Lung microvascular endothelial cell (primary cell): Measurements from ENCODE around the gene ZBTB34. TPM values are rescaled to one million over a fixed set of nuclear protein-coding genes. Genes with fewer than 3 reads are reported as not detected.

Experiments
- DNase-seq, 2 donors: peaks; one replicate each; pipeline versions ENCODE4 v3.0.0 to v3.0.0-alpha.2; 2010; ENCODE audit warnings: low read depth in 2 of 2
- total RNA-seq: library from RNA; depleted of rRNA; stranded (reverse); fragments of >200 nt; gene quantifications from 2 replicates; pipeline ENCODE4 v1.2.1, GENCODE V29; 2014

Gene ZBTB34
- total RNA-seq, 1 donor from 2014 or later = 9.1 TPM

DNA sequence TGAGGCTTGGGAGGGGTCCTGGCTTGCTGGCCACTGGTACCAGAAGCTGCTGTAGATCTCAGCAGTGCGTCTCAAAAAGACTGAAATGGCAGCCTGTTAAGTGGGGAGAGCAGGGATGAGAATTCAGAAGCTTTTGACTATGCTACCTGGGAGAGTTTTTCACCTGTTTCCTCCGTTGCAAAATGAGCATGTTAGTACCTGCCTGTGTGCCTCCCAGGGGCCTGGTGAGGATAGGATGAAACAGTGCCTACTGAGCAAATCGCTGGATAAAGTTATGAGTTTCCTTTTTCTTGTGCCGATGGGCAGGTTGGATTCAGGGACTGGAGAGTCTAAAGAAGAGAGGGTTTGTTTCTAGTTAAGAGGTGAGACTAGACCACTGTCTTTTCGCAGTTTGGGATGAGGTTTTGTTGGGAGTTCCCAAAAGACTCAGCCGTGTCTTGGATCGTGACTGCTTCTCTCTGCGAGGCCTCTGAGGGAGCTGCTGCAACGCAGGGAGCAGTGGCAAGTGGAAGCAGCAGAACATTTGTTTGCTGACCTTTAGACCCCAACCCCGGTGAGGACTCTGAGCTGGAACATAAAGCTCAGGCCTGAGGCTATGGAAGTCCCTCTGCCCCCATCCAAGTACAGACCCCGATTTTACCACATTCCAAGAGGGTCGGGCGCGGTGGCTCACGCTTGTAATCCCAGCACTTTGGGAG lies 55.6 kb downstream of the ZBTB34 start:
- no peak for DNase-seq

DNA sequence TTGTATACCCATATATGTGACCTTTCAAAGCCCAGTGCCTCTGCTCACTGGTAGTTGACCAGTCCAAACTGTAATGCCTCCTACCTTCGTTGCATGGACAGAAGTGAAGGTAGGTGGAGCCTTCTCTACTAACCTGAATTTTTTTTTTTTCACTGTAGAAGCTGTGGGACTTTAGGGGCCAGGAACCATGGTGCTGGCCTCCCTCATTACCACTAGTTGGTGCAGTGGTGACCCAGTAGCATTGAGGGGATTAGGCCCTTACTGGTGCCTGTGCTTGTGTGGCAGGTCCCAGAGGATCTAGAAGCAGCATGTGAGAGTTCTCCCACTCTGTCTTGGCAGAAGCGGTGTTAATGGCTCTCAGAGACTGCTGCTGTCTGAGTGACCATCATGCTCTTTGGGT lies 56.5 kb downstream of the ZBTB34 start:
- DNase-seq = no peak

GRCh38 chr9:126919193-126919592 lies 58.8 kb downstream of the ZBTB34 start:
- no peak for DNase-seq

DNA sequence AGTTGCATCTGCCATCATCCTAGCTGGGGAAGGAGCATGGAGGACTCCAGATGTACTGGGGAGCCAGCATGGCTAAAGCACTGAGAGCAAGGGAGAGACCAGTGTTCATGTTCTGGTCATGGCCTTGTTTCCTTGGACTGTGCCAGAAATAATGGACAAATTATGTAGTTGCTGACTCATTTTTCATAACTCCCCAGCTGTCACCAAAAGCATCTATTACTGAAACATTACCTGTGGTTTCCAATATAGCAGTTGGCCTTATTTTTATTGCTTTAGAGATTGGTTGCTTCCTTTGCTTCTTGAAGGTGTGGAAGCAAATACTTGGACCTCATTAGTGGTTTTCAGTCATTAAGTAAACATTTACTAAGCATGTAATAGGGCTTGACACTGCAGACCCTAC lies 65.4 kb downstream of the ZBTB34 start:
- no peak for DNase-seq

- DNase-seq = no peak
Measured at GRCh38 chr9:126926364-126926763, 65.9 kb downstream of the ZBTB34 start.

DNA sequence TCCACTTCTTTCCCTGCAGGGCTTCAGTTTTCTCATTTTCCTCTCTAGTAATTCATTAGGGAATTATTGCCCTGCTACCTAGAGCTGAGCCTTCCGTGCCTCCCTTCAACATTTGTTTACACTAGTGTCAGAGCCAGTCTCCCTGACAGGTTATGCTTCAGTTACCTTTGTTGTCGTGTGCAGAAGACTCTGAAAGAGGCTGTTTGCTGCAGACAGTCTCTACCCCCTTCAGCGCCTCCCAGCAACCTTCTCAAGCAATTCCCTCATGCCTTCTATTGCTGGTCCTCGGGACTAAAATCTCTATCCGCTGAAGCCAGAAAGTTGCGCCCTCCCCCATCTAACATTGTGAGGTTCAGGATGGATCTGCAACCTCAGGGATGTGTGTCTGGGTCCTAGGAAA lies 67.0 kb downstream of the ZBTB34 start:
- no peak for DNase-seq

- DNase-seq = no peak
Measured at GRCh38 chr9:126932871-126933321, 72.5 kb downstream of the ZBTB34 start.

GRCh38 chr9:126933334-126933980 lies 73.0 kb downstream of the ZBTB34 start:
- no peak for DNase-seq

DNA sequence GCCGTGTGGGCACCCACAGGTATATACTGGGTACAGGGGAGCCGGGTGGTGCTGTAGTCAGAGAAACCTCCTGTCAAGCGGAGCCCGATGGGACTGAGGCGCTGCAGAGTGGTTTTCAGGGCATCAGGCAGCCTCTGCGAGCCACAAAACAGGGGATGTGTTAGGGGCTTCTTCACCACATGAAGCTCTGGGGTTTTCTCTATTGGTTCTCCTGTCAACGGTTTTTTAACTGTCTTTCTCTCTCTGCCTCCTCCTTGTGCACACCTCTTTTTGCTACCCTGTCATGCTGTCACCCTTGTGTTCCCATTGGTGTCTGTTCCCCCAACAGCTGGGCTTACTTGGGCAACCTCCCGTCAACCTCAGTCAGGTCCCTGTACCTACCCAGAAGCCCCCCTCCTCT lies 74.0 kb downstream of the ZBTB34 start:
- DNase-seq = no peak

Other genes with a start within 250 kb of the ZBTB34 start
- not detected in 2 replicates for gene LMX1B, start 246.7 kb upstream of the ZBTB34 start, total RNA-seq
- 4.1 and 7.3 TPM in 2 replicates for gene ZBTB43, start 55.6 kb upstream of the ZBTB34 start, total RNA-seq
- gene RALGPS1, start 54.1 kb downstream of the ZBTB34 start, total RNA-seq = 2.0 and 2.4 TPM in 2 replicates